ENCODE data around the gene SUGP1. TPM values are rescaled to one million over a fixed set of nuclear protein-coding genes. Genes with fewer than 3 reads are reported as not detected.

Gene SUGP1
- total and polyA plus RNA-seq, 2 donors from 2014 or later, result 34.7 to 53.1 TPM

- H3K9ac ChIP-seq (ENCODE audit: low read length in 3 of 3), result no peak overlapping the region
- no peak overlapping the region for H3K4me3 ChIP-seq (ENCODE audit: low read length in 3 of 3)
- peaks cover 9% of the 10 kb centered on the region for H3K27me3 ChIP-seq (ENCODE audit: control insufficient read depth, insufficient read depth, low read length)
- peaks cover 0 to 3% (median 0%) of the 10 kb centered on the region in 3 donors for H3K9me3 ChIP-seq (ENCODE audit: control insufficient read depth in 2 of 3, insufficient read depth in 1 of 3, low read length in 3 of 3)
- DNase-seq (no peak), FAIRE-seq (no peak)
- H3K36me3 ChIP-seq (ENCODE audit: control insufficient read depth in 2 of 3, insufficient read depth in 3 of 3, low read length in 3 of 3), result no peaks in the 10 kb centered on the region
- intact Hi-C loops (cut with DNase I), result no loop called here
- H3K27ac ChIP-seq (ENCODE audit: low read depth in 2 of 2, low read length in 2 of 2), result no peak overlapping the region
- H3K4me1 ChIP-seq (ENCODE audit: control insufficient read depth in 2 of 3, insufficient read depth in 2 of 3, low read depth in 1 of 3, low read length in 3 of 3), result no peaks in the 10 kb centered on the region
- TF ChIP-seq CTCF (IDR thresholded peaks at IDR 0.05; ENCODE audit: borderline replicate concordance, extremely low read depth, insufficient read depth), result no peak
These were observed 61.5 kb downstream of the SUGP1 start for GRCh38 chr19:19258589-19259338.

GRCh38 chr19:19257836-19258588, 62.3 kb downstream of the SUGP1 start:
- H3K27ac ChIP-seq (ENCODE audit: low read depth in 2 of 2, low read length in 2 of 2), result no peak overlapping the region
- DNase-seq (no peak), FAIRE-seq (no peak)
- H3K9ac ChIP-seq (ENCODE audit: low read length in 3 of 3), result no peak overlapping the region
- H3K36me3 ChIP-seq (ENCODE audit: control insufficient read depth in 2 of 3, insufficient read depth in 3 of 3, low read length in 3 of 3), result no peaks in the 10 kb centered on the region
- no peaks in the 10 kb centered on the region for H3K4me1 ChIP-seq (ENCODE audit: control insufficient read depth in 2 of 3, insufficient read depth in 2 of 3, low read depth in 1 of 3, low read length in 3 of 3)
- TF ChIP-seq CTCF (IDR thresholded peaks at IDR 0.05; ENCODE audit: borderline replicate concordance, extremely low read depth, insufficient read depth), result no peak
- H3K27me3 ChIP-seq (ENCODE audit: control insufficient read depth, insufficient read depth, low read length), result peaks cover 9% of the 10 kb centered on the region
- intact Hi-C loops (cut with DNase I), result no loop called here
- H3K9me3 ChIP-seq (ENCODE audit: control insufficient read depth in 2 of 3, insufficient read depth in 1 of 3, low read length in 3 of 3), result peaks cover 0 to 3% (median 0%) of the 10 kb centered on the region in 3 donors
- H3K4me3 ChIP-seq (ENCODE audit: low read length in 3 of 3), result no peak overlapping the region

- H3K27me3 ChIP-seq (ENCODE audit: control insufficient read depth, insufficient read depth, low read length), result peaks cover 3% of the 10 kb centered on the region
- no peak for FAIRE-seq
- DNase-seq, result no peak
- no peaks in the 10 kb centered on the region for H3K36me3 ChIP-seq (ENCODE audit: control insufficient read depth in 2 of 3, insufficient read depth in 3 of 3, low read length in 3 of 3)
- H3K4me1 ChIP-seq (ENCODE audit: control insufficient read depth in 2 of 3, insufficient read depth in 2 of 3, low read depth in 1 of 3, low read length in 3 of 3), result no peaks in the 10 kb centered on the region
- H3K27ac ChIP-seq (ENCODE audit: low read depth in 2 of 2, low read length in 2 of 2), result no peak overlapping the region
- H3K9me3 ChIP-seq (ENCODE audit: control insufficient read depth in 2 of 3, insufficient read depth in 1 of 3, low read length in 3 of 3), result peaks cover 0 to 3% (median 0%) of the 10 kb centered on the region in 3 donors
- H3K4me3 ChIP-seq (ENCODE audit: low read length in 3 of 3), result no peak overlapping the region
- TF ChIP-seq CTCF (IDR thresholded peaks at IDR 0.05; ENCODE audit: borderline replicate concordance, extremely low read depth, insufficient read depth), result no peak
- intact Hi-C loops (cut with DNase I), result no loop called here
- H3K9ac ChIP-seq (ENCODE audit: low read length in 3 of 3), result no peak overlapping the region
These were observed 63.2 kb downstream of the SUGP1 start for GRCh38 chr19:19257137-19257536.

Measured in kidney (tissue), 14 donors.